Osteoblast (primary cell): Measurements from ENCODE around the gene SULT2B1. TPM values are rescaled to one million over a fixed set of nuclear protein-coding genes. Genes with fewer than 3 reads are reported as not detected.

Experiments
- DNase-seq: peaks from one replicate; pipeline ENCODE4 v3.0.0; 2011; ENCODE audit warnings: low spot score, mixed read lengths; ENCODE audit not compliant: insufficient read length; ENCODE audit errors: missing footprints
- H2AFZ ChIP-seq: 2 replicates; pipeline ENCODE4 v1.6.0; 2011; ENCODE audit warnings: mild to moderate bottlenecking, low read length
- H3K27ac ChIP-seq: 2 replicates; pipeline ENCODE4 v1.5.1; 2011; ENCODE audit warnings: mild to moderate bottlenecking, low read depth, low read length, moderate library complexity
- H3K27me3 ChIP-seq: 2 replicates; pipeline ENCODE4 v1.6.0; 2012; ENCODE audit warnings: mild to moderate bottlenecking, control low read depth, inconsistent platforms, low read length, moderate library complexity; ENCODE audit not compliant: insufficient read depth
- H3K36me3 ChIP-seq: 2 replicates; pipeline ENCODE4 v1.5.1; 2011; ENCODE audit warnings: mild to moderate bottlenecking, low read length, control low read depth, moderate library complexity; ENCODE audit not compliant: insufficient read depth
- H3K4me1 ChIP-seq: 2 replicates; pipeline ENCODE4 v1.5.1; 2011; ENCODE audit warnings: mild to moderate bottlenecking, low read length, control low read depth, moderate library complexity; ENCODE audit not compliant: insufficient read depth
- H3K4me2 ChIP-seq: 2 replicates; pipeline ENCODE4 v1.6.0; 2011; ENCODE audit warnings: mild to moderate bottlenecking, low read length; ENCODE audit not compliant: insufficient read depth
- H3K4me3 ChIP-seq: fragments of 200-600 bp; sonication (generic); 3 replicates; pipeline ENCODE4 v1.5.1; 2012; ENCODE audit warnings: mild to moderate bottlenecking, low read length, inconsistent platforms; ENCODE audit not compliant: insufficient read depth
- H3K79me2 ChIP-seq: 2 replicates; pipeline ENCODE4 v1.6.0; 2012; ENCODE audit warnings: mild to moderate bottlenecking, low read length, control low read depth, inconsistent platforms; ENCODE audit not compliant: insufficient read depth
- H3K9me3 ChIP-seq: 2 replicates; pipeline ENCODE4 v1.5.1; 2011; ENCODE audit warnings: low read depth, low read length, control low read depth
- H4K20me1 ChIP-seq: 2 replicates; pipeline ENCODE4 v1.6.0; 2012; ENCODE audit warnings: mild to moderate bottlenecking, low read length, control low read depth; ENCODE audit not compliant: insufficient read depth
- total RNA-seq: library from RNA; depleted of rRNA; stranded (reverse); fragments of >200 nt; gene quantifications from 2 replicates; pipeline ENCODE4 v1.2.3, GENCODE V29; 2012
- TF ChIP-seq, protein P1 (sequence below): IDR thresholded peaks from 2 replicates; pipeline ENCODE4 v1.5.1; 2011; ENCODE audit warnings: mild to moderate bottlenecking, low read depth, low read length, moderate library complexity; ENCODE audit errors: extremely low read depth

The SULT2B1 gene
- total RNA-seq, 1 donor, result under 0.01 TPM

DNA sequence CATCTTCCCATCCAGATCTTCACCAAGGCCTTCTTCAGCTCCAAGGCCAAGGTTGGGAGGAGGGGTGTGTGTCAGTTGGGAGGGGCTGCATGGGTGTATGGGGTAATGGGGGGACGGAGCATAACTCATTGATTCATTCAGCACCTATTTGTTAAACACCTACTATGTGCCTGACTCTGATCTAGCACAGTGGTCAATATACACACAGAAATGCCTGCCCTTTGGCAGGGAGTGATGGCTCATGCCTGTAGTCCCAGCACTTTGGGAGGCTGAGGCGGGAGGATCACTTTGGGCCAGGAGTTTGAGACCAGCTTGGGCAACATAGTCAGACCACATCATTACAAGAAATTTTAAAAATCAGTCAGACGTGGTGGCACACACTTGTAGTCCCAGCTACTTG lies 35.4 kb downstream of the SULT2B1 start:
- Histone ChIP-seq H3K27ac (no peak overlapping the region), H3K36me3 (no peaks in the 10 kb centered on the region), H3K4me1 (peaks cover 11% of the 10 kb centered on the region), H2AFZ (no peak overlapping the region), H3K4me2 (no peak overlapping the region), H3K27me3 (no peaks in the 10 kb centered on the region), H3K79me2 (no peaks in the 10 kb centered on the region), H3K9me3 (no peaks in the 10 kb centered on the region), H4K20me1 (no peaks in the 10 kb centered on the region), H3K4me3 (no peak overlapping the region)
- no peak for DNase-seq
- TF ChIP-seq, protein P1, sequence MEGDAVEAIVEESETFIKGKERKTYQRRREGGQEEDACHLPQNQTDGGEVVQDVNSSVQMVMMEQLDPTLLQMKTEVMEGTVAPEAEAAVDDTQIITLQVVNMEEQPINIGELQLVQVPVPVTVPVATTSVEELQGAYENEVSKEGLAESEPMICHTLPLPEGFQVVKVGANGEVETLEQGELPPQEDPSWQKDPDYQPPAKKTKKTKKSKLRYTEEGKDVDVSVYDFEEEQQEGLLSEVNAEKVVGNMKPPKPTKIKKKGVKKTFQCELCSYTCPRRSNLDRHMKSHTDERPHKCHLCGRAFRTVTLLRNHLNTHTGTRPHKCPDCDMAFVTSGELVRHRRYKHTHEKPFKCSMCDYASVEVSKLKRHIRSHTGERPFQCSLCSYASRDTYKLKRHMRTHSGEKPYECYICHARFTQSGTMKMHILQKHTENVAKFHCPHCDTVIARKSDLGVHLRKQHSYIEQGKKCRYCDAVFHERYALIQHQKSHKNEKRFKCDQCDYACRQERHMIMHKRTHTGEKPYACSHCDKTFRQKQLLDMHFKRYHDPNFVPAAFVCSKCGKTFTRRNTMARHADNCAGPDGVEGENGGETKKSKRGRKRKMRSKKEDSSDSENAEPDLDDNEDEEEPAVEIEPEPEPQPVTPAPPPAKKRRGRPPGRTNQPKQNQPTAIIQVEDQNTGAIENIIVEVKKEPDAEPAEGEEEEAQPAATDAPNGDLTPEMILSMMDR, result no peak

DNA sequence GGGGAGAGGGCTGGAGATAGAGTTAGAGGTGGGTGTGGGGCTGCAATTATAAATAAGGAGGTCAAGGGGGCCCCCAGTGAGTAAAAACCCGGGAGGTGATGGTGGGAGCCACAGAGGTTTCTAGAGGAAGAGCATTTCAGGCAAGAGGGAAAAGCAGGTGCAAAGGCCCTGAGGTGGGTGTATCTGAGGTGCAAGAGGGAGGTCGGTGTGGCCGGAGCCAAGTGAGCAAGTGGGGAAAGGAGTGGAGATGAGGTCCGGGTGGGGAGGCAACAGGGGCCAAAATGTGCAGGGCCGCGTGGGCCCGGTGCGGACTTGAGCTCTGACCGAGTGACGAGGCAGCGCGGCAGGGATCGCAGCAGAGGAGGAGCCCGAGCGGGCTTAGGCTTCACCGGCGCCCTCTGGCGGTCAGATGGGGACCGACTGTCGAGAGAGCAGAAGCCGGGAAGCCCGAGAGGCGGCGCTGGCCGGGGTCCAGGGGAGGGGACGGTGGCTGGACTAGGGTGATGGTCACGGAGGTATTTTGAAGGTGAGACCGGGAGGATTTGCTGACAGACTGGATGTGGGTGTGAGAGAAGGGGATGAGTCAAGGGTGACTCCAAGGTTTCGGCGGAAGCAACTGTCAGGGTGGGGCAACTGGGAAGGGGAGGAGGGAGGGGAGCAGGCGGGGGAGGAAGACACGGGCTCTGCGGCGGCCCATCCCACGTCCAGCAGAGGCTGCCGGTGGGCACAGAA lies 36.9 kb downstream of the SULT2B1 start:
- Histone ChIP-seq H3K27me3 (no peaks in the 10 kb centered on the region), H3K79me2 (no peaks in the 10 kb centered on the region), H3K4me1 (peaks cover 10% of the 10 kb centered on the region), H3K9me3 (no peaks in the 10 kb centered on the region), H3K4me3 (peak overlapping the region; percentile 66), H2AFZ (peak overlapping the region; percentile 80), H3K27ac (no peak overlapping the region), H3K36me3 (no peaks in the 10 kb centered on the region), H3K4me2 (peak overlapping the region; percentile 86), H4K20me1 (no peaks in the 10 kb centered on the region)
- TF ChIP-seq, protein P1, result peak; percentile 88
- DNase-seq, result peak; percentile 97

DNA sequence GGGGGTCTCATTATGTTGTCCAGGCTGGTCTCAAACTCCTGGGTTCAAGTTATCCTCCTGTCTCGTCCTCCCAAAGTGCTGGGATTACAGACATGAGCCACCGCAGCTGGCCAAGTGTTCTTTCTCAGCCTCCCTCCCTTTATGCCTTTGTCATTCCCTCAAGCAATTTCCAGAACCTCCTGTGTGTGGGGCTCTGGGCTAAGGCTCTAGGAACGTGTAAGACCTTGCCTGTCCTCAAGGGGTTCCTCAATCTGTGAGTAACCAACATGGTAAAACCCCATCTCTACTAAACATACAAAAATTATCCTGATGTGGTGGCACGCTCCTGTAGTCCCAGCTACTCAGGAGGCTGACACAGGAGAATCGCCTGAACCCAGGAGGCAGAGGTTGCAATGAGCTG lies 39.0 kb downstream of the SULT2B1 start:
- Histone ChIP-seq H3K36me3 (no peaks in the 10 kb centered on the region), H3K79me2 (no peaks in the 10 kb centered on the region), H2AFZ (no peak overlapping the region), H3K9me3 (no peaks in the 10 kb centered on the region), H3K4me2 (no peak overlapping the region), H3K27me3 (no peaks in the 10 kb centered on the region), H3K27ac (no peak overlapping the region), H3K4me1 (peaks cover 5% of the 10 kb centered on the region), H3K4me3 (no peak overlapping the region), H4K20me1 (no peaks in the 10 kb centered on the region)
- DNase-seq, result peak; percentile 58
- TF ChIP-seq, protein P1, result peak; percentile 16

DNA sequence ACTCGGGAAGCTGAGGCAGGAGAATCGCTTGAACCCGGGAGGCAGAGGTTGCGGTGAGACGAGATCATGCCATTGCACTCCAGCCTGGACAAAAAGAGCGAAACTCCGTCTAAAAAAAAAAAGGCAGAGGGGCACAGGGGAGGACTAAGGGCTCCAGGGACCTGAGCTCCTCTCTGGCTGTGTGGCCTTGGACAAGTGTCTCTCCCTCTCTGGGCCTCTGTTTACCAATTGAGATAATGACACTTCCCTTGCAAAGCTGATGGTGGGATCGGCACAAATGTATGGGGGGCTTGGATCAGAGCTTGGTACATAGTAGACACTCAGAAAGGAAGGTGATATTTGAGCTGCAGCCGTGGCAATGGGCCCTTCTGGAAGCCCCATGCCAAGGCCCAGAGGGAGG lies 43.2 kb downstream of the SULT2B1 start:
- peak; percentile 26 for DNase-seq
- TF ChIP-seq, protein P1, result no peak

More for the DNA sequence above, 43.2 kb downstream of the SULT2B1 start:
- Histone ChIP-seq H3K9me3 (no peaks in the 10 kb centered on the region), H4K20me1 (no peaks in the 10 kb centered on the region), H2AFZ (no peak overlapping the region), H3K4me2 (no peak overlapping the region), H3K4me3 (no peak overlapping the region), H3K4me1 (no peaks in the 10 kb centered on the region), H3K27me3 (no peaks in the 10 kb centered on the region), H3K79me2 (no peaks in the 10 kb centered on the region), H3K36me3 (no peaks in the 10 kb centered on the region), H3K27ac (no peak overlapping the region)
